Measurements from ENCODE around the gene PDE6G. TPM values are rescaled to one million over a fixed set of nuclear protein-coding genes. Genes with fewer than 3 reads are reported as not detected.

The PDE6G gene
- total RNA-seq, 1 experiment from 2014 or later: 0.94 TPM

GRCh38 chr17:81687770-81688541, 31.6 kb upstream of the PDE6G start:
- DNase-seq (ENCODE audit: low read depth): no peak

- no peak for DNase-seq (ENCODE audit: low read depth)
Measured at GRCh38 chr17:81686614-81687013, 30.3 kb upstream of the PDE6G start.

GRCh38 chr17:81685108-81685507, 28.8 kb upstream of the PDE6G start:
- peak; percentile 84 for DNase-seq (ENCODE audit: low read depth)

- peak; percentile 89 for DNase-seq (ENCODE audit: low read depth)
Measured at GRCh38 chr17:81684442-81684911, 28.1 kb upstream of the PDE6G start.

GRCh38 chr17:81683584-81684441, 27.5 kb upstream of the PDE6G start, which contains the start of the genes ARL16 and HGS:
TSS of gene ARL16 (minus strand) at chr17:81683797. CDS start at chr17:81683753, 44 bp downstream.
TSS of gene HGS (plus strand) at chr17:81684011. CDS start at chr17:81684067, 56 bp downstream.
- DNase-seq (ENCODE audit: low read depth): peak; percentile 98

- DNase-seq (ENCODE audit: low read depth): no peak
Measured at GRCh38 chr17:81683208-81683583, 26.9 kb upstream of the PDE6G start.

- no peak for DNase-seq (ENCODE audit: low read depth)
Measured at GRCh38 chr17:81682565-81683207, 26.3 kb upstream of the PDE6G start.

- DNase-seq (ENCODE audit: low read depth): no peak
Measured at GRCh38 chr17:81681672-81682071, 25.3 kb upstream of the PDE6G start.

- no peak for DNase-seq (ENCODE audit: low read depth)
Measured at GRCh38 chr17:81680150-81680549, 23.8 kb upstream of the PDE6G start.

GRCh38 chr17:81676906-81677305, 20.6 kb upstream of the PDE6G start:
- no peak for DNase-seq (ENCODE audit: low read depth)

- peak; percentile 32 for DNase-seq (ENCODE audit: low read depth)
Measured at GRCh38 chr17:81675515-81676221, 19.3 kb upstream of the PDE6G start.

- DNase-seq (ENCODE audit: low read depth): no peak
Measured at GRCh38 chr17:81673561-81674258, 17.4 kb upstream of the PDE6G start.

GRCh38 chr17:81672954-81673353, 16.6 kb upstream of the PDE6G start:
- DNase-seq (ENCODE audit: low read depth): no peak

GRCh38 chr17:81672504-81672903, 16.2 kb upstream of the PDE6G start:
- no peak for DNase-seq (ENCODE audit: low read depth)

GRCh38 chr17:81667754-81668153, 11.4 kb upstream of the PDE6G start:
- DNase-seq (ENCODE audit: low read depth): no peak

- peak; percentile 94 for DNase-seq (ENCODE audit: low read depth)
Measured at GRCh38 chr17:81666342-81667191, 10.2 kb upstream of the PDE6G start, which contains the start of the genes CCDC137 and OXLD1. TSS of gene CCDC137 (plus strand) at chr17:81666737. CDS start at chr17:81666767, 30 bp downstream. TSS of gene OXLD1 (minus strand) at chr17:81666605. CDS start at chr17:81666577, 28 bp downstream.

GRCh38 chr17:81666092-81666341, 9.7 kb upstream of the PDE6G start:
- DNase-seq (ENCODE audit: low read depth): peak; percentile 29

GRCh38 chr17:81665205-81666091, 9.1 kb upstream of the PDE6G start:
- peak; percentile 18 for DNase-seq (ENCODE audit: low read depth)

- no peak for DNase-seq (ENCODE audit: low read depth)
Measured at GRCh38 chr17:81664051-81664470, 7.7 kb upstream of the PDE6G start.
